ENCODE measurements around the gene ARHGAP21. TPM values are rescaled to one million over a fixed set of nuclear protein-coding genes. Genes with fewer than 3 reads are reported as not detected.

ARHGAP21 gene
- total and polyA plus RNA-seq, 7 donors, result 25.2 to 87.8 (median 53.2) TPM

GRCh38 chr10:24536636-24537035 lies 187.1 kb downstream of the ARHGAP21 start:
- peaks cover 3 to 60% (median 11%) of the 10 kb centered on the region in 4 donors for H3K36me3 ChIP-seq
- H3K9me3 ChIP-seq, result no peaks in the 10 kb centered on the region
- TF ChIP-seq POLR2A (IDR thresholded peaks at IDR 0.05) (no peak), EP300 (IDR thresholded peaks at IDR 0.05) (no peak), POLR2AphosphoS5 (IDR thresholded peaks at IDR 0.05) (no peak), CTCF (IDR thresholded peaks at IDR 0.05) (no peak)
- no peaks in the 10 kb centered on the region for H3K4me1 ChIP-seq
- intact Hi-C loops (cut with DNase I), result no loop called here
- 77 to 85% methylated on average over 11 of the region's 11 CpGs for WGBS, 2 donors
- H3K4me3 ChIP-seq, result no peak overlapping the region
- DNase-seq, result no peak
- no peak overlapping the region for H3K27ac ChIP-seq
- H3K27me3 ChIP-seq, result no peaks in the 10 kb centered on the region

- no peak overlapping the region for H3K4me3 ChIP-seq
- no peak overlapping the region for H3K27ac ChIP-seq
- no peak for TF ChIP-seq EP300 (IDR thresholded peaks at IDR 0.05)
- TF ChIP-seq POLR2A (IDR thresholded peaks at IDR 0.05), result no peak
- TF ChIP-seq CTCF (IDR thresholded peaks at IDR 0.05), result no peak
- H3K4me1 ChIP-seq, result no peaks in the 10 kb centered on the region
- H3K36me3 ChIP-seq, result peaks cover 3 to 58% (median 14%) of the 10 kb centered on the region in 4 donors
- no peak for DNase-seq
- no peaks in the 10 kb centered on the region for H3K9me3 ChIP-seq
- intact Hi-C loops (cut with DNase I), result no loop called here
- 90 to 91% methylated on average over 4 of the region's 4 CpGs for WGBS, 2 donors
- no peaks in the 10 kb centered on the region for H3K27me3 ChIP-seq
These were observed 189.7 kb downstream of the ARHGAP21 start for GRCh38 chr10:24533981-24534380.

Small RNA genes within 50 kb of the gene (small RNA-seq; reads per million reads assigned to genes)
- gene RNA5SP305, result 0 reads per million in 3 donors

Other genes starting within 250 kb of the ARHGAP21 start
- gene PRTFDC1, start 228.7 kb upstream of the ARHGAP21 start, total RNA-seq, result 10 to 100 TPM in 3 of 4 donors, 1 to 10 TPM in 1; 7.7 to 17.2 (median 12.3) TPM
- 1 to 10 TPM; 6.0 to 9.6 (median 6.6) TPM for gene PRTFDC1, start 228.7 kb upstream of the ARHGAP21 start, polyA plus RNA-seq

Data from sigmoid colon (tissue), 7 donors.